Measurements from ENCODE around the gene SLC16A10.
"Not testable (repeated sequence)": the region's sequence is repeated elsewhere in the genome, so short reads cannot be mapped to it uniquely, and the experiment has no call there.

The SLC16A10 gene

GRCh38 chr6:111134236-111134869 is 47.0 kb downstream of the SLC16A10 start:
- not testable (repeated sequence) for DNase-seq

GRCh38 chr6:111137489-111138093 is 50.3 kb downstream of the SLC16A10 start:
- DNase-seq, result not testable (repeated sequence)

GRCh38 chr6:111147440-111147839 is 60.1 kb downstream of the SLC16A10 start:
- no peak for DNase-seq

GRCh38 chr6:111148110-111148509 is 60.8 kb downstream of the SLC16A10 start:
- no peak for DNase-seq

- no peak for DNase-seq
Observed at GRCh38 chr6:111150577-111150976, 63.3 kb downstream of the SLC16A10 start.

- DNase-seq, result no peak
Observed at GRCh38 chr6:111154981-111155380, 67.7 kb downstream of the SLC16A10 start.

GRCh38 chr6:111157412-111157811 is 70.1 kb downstream of the SLC16A10 start:
- DNase-seq, result no peak

- no peak for DNase-seq
Observed at GRCh38 chr6:111159633-111160032, 72.3 kb downstream of the SLC16A10 start.

- no peak for DNase-seq
Observed at GRCh38 chr6:111161650-111162049, 74.3 kb downstream of the SLC16A10 start.

- no peak for DNase-seq
Observed at GRCh38 chr6:111162504-111162903, 75.2 kb downstream of the SLC16A10 start.

GRCh38 chr6:111171577-111172400 is 84.5 kb downstream of the SLC16A10 start:
- DNase-seq, result no peak

GRCh38 chr6:111172563-111172962 is 85.3 kb downstream of the SLC16A10 start:
- DNase-seq, result no peak

GRCh38 chr6:111173341-111173740 is 86.0 kb downstream of the SLC16A10 start:
- no peak for DNase-seq

- DNase-seq, result no peak
Observed at GRCh38 chr6:111173946-111174345, 86.6 kb downstream of the SLC16A10 start.

- no peak for DNase-seq
Observed at GRCh38 chr6:111175109-111175508, 87.8 kb downstream of the SLC16A10 start.

GRCh38 chr6:111176038-111176759 is 88.9 kb downstream of the SLC16A10 start:
- no peak for DNase-seq

- no peak for DNase-seq
Observed at GRCh38 chr6:111176760-111177099, 89.4 kb downstream of the SLC16A10 start.

GRCh38 chr6:111177131-111177530 is 89.8 kb downstream of the SLC16A10 start:
- no peak for DNase-seq

GRCh38 chr6:111183702-111184517 is 96.6 kb downstream of the SLC16A10 start:
- DNase-seq, result no peak

- peak; percentile 13 for DNase-seq
Observed at GRCh38 chr6:111184827-111185532, 97.7 kb downstream of the SLC16A10 start.

GRCh38 chr6:111185954-111186353 is 98.7 kb downstream of the SLC16A10 start:
- no peak for DNase-seq

GRCh38 chr6:111187874-111188273 is 100.6 kb downstream of the SLC16A10 start:
- no peak for DNase-seq

All from hematopoietic multipotent progenitor cell treated with erythropoietin and hydrocortisone succinate and interleukin-3 and kit ligand, for 6 days (in vitro differentiated cells).